ENCODE results near the gene TMEM130.

The TMEM130 gene

DNA sequence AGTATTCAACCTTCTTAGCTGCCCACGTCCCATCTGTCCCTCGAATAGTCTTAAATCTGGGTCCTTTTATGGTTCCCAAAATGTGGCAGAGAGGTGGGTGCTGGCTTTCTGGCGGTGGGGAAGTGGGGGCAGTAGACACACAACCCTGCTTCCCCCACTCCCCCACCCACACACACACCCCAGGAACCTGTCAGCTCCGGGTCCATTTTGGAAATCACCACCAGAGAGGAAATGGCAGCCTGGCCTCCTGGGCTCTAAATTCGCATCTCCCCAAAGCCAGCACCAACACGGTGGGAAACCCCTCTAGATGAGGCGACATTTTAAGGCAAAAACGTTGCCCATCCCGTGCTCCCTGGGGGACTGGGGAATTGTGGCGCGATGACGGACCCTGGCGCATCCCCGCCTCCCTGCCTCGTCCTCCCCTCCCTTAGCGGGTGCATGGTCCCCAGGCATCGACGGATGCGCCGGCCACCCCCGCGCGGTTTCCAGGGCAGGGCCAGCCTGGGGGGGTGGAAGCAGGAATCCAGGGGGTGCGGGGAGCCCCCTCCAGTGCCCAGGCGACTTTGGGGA is 702 bp downstream of the TMEM130 start:
- TF ChIP-seq FOXP2 (optimal IDR thresholded peaks at IDR 0.05; ENCODE audit: borderline replicate concordance, extremely low read depth, extremely low read length, insufficient read depth) (no peak), POLR2AphosphoS5 (IDR thresholded peaks at IDR 0.05; ENCODE audit: low read depth, low read length) (no peak), SIN3A (IDR thresholded peaks at IDR 0.05; ENCODE audit: borderline replicate concordance, insufficient read depth, low read length) (no peak), TAF1 (IDR thresholded peaks at IDR 0.05; ENCODE audit: borderline replicate concordance, insufficient read depth, low read length) (no peak)
- TF ChIP-seq, protein P1, sequence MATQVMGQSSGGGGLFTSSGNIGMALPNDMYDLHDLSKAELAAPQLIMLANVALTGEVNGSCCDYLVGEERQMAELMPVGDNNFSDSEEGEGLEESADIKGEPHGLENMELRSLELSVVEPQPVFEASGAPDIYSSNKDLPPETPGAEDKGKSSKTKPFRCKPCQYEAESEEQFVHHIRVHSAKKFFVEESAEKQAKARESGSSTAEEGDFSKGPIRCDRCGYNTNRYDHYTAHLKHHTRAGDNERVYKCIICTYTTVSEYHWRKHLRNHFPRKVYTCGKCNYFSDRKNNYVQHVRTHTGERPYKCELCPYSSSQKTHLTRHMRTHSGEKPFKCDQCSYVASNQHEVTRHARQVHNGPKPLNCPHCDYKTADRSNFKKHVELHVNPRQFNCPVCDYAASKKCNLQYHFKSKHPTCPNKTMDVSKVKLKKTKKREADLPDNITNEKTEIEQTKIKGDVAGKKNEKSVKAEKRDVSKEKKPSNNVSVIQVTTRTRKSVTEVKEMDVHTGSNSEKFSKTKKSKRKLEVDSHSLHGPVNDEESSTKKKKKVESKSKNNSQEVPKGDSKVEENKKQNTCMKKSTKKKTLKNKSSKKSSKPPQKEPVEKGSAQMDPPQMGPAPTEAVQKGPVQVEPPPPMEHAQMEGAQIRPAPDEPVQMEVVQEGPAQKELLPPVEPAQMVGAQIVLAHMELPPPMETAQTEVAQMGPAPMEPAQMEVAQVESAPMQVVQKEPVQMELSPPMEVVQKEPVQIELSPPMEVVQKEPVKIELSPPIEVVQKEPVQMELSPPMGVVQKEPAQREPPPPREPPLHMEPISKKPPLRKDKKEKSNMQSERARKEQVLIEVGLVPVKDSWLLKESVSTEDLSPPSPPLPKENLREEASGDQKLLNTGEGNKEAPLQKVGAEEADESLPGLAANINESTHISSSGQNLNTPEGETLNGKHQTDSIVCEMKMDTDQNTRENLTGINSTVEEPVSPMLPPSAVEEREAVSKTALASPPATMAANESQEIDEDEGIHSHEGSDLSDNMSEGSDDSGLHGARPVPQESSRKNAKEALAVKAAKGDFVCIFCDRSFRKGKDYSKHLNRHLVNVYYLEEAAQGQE (IDR thresholded peaks at IDR 0.05; ENCODE audit: insufficient read depth in 1 of 2, low read depth in 2 of 2, low read length in 2 of 2) = no peak

DNA sequence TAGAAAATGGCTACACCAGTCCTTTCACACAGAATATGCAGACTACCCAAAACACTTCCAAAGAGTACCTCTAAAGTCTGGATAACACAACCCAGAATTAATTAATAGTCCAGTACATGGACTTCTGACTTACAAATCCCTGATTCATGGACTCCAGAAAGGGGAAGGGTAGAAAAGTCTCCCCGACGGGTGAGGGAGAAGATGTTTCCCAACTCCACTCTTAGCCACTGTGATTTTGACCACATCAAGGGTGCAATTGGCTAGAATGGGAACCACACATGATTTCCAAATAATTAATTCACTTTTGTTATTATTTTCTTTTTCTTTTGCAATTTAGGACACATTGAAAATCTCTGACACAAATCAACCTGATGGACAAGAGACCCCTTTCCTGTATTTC is 1.4 kb downstream of the TMEM130 start:
- TF ChIP-seq POLR2AphosphoS5 (IDR thresholded peaks at IDR 0.05; ENCODE audit: low read depth, low read length) (no peak), SIN3A (IDR thresholded peaks at IDR 0.05; ENCODE audit: borderline replicate concordance, insufficient read depth, low read length) (no peak), FOXP2 (optimal IDR thresholded peaks at IDR 0.05; ENCODE audit: borderline replicate concordance, extremely low read depth, extremely low read length, insufficient read depth) (no peak), TAF1 (IDR thresholded peaks at IDR 0.05; ENCODE audit: borderline replicate concordance, insufficient read depth, low read length) (no peak)
- TF ChIP-seq, protein P1 (IDR thresholded peaks at IDR 0.05; ENCODE audit: insufficient read depth in 1 of 2, low read depth in 2 of 2, low read length in 2 of 2) = no peak

DNA sequence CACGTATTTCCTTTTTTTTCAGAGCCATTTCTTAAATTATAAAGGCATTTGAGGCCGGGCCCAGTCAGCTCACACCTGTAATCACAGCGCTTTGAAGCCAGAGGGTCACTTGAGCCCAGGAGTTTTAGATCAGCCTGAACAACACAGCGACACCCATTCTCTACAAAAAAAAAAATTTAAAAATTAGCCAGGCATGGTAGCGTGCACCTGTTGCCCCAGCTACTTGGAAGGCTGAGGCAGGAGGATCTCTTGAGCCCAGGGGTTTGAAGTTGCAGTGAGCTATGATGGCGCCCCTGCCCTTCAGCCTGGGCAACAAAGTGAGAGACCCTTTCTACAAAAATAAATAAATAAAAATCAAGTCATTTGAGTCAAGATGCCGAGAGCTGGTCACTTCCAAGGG is 3.0 kb downstream of the TMEM130 start:
- TF ChIP-seq POLR2AphosphoS5 (IDR thresholded peaks at IDR 0.05; ENCODE audit: low read depth, low read length) = no peak
- TF ChIP-seq FOXP2 (optimal IDR thresholded peaks at IDR 0.05; ENCODE audit: borderline replicate concordance, extremely low read depth, extremely low read length, insufficient read depth) = no peak
- no peak for TF ChIP-seq SIN3A (IDR thresholded peaks at IDR 0.05; ENCODE audit: borderline replicate concordance, insufficient read depth, low read length)
- TF ChIP-seq, protein P1 (IDR thresholded peaks at IDR 0.05; ENCODE audit: insufficient read depth in 1 of 2, low read depth in 2 of 2, low read length in 2 of 2) = no peak
- TF ChIP-seq TAF1 (IDR thresholded peaks at IDR 0.05; ENCODE audit: borderline replicate concordance, insufficient read depth, low read length) = no peak

DNA sequence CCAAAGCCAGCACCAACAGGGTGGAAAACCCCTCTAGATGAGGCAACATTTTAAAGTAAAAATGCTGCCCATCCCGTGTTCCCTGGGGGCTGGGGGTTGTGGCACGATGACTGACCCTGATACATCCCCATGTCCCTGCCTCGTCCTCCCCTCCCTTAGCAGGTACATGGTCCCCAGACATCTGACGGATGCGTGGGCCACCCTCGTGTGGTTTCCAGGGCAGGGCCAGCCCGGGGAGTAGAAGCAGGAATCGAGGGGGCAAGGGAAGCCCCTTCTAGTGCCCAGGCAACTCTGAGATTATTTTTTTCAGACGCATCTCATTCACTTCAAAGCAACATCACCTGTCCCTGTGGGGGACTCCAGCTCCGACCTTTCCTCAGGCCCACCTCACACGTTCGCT is 3.5 kb downstream of the TMEM130 start:
- TF ChIP-seq TAF1 (IDR thresholded peaks at IDR 0.05; ENCODE audit: borderline replicate concordance, insufficient read depth, low read length) (no peak), POLR2AphosphoS5 (IDR thresholded peaks at IDR 0.05; ENCODE audit: low read depth, low read length) (no peak), SIN3A (IDR thresholded peaks at IDR 0.05; ENCODE audit: borderline replicate concordance, insufficient read depth, low read length) (no peak), FOXP2 (optimal IDR thresholded peaks at IDR 0.05; ENCODE audit: borderline replicate concordance, extremely low read depth, extremely low read length, insufficient read depth) (no peak)
- TF ChIP-seq, protein P1 (IDR thresholded peaks at IDR 0.05; ENCODE audit: insufficient read depth in 1 of 2, low read depth in 2 of 2, low read length in 2 of 2) = no peak
